Heart left ventricle (tissue), 13 donors: ENCODE results near the gene SF3B4.

Experiments used
- POLR2A ChIP-seq, 2 donors: fragments of 450-650 bp; IDR thresholded peaks; one replicate each; pipeline ENCODE4 v1.6.1; 2017; ENCODE audit warnings: antibody characterized with exemption in 2 of 2, mild to moderate bottlenecking in 2 of 2, moderate library complexity in 2 of 2
- TF ChIP-seq, protein P1 (sequence below), 12 donors: fragments of 200-600 bp; sonication (generic) in 4 of 12; IDR thresholded peaks; one replicate each; pipeline versions ENCODE4 v1.5.0 to v1.8.0; 2018 to 2022; ENCODE audit warnings: antibody characterized with exemption in 12 of 12, mild to moderate bottlenecking in 5 of 12
- donor health status: ischemic (EF 13 %, LVEDD 7.1; RV severe dilation, severe dysfunction).
- donor health status: DM: no; HTN: yes; CAD: no.
- donor health status: DM: no; HTN: no; CAD: no.
- donor health status: ischemic (EF 25% LVEDD 6.9; RV normal size, moderate dysfunction).
- donor health status: ischemic (EF 25% LVEDD 5.7; RV mildly dilated, moderate dysfunction).
- donor health status: ischemic (EF 35%, LVEDD 5.7; RV mildly dilated, moderate dysfunction).
- donor health status: nonischemic (EF 11% LVEDD 7.7; RV severe dilation, severe dysfunction).
- donor health status: DM: yes; HTN: yes; CAD: no.
- donor health status: PGD.
- donor health status: ischemic (EF 29% LVEDD 5.4; RV normal size, mild dysfunction).
- donor health status: nonischemic (EF 23%, LVEDD 6.1; RV moderate dilation, normal function).

DNA sequence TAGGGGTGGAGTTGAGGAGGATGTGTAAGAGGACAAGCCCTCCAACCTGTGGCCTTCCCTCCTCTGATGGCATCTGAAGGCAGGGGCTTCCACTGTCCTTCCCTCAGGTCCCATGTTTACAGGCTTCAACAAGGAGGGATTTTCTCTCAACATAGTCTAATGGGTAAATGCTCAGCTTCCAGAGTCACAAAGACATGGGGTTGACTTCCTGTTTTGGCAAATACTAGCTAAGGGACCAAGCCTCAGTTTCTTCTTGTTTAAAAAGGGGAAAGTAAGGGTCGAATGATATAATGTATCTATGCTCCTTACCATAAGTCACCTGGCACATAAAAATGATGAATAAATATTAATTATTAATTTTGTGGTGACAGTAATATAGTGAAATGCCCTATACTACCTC is 13.1 kb downstream of the SF3B4 start:
- no peak for TF ChIP-seq POLR2A (IDR thresholded peaks at IDR 0.05)
- TF ChIP-seq, protein P1, sequence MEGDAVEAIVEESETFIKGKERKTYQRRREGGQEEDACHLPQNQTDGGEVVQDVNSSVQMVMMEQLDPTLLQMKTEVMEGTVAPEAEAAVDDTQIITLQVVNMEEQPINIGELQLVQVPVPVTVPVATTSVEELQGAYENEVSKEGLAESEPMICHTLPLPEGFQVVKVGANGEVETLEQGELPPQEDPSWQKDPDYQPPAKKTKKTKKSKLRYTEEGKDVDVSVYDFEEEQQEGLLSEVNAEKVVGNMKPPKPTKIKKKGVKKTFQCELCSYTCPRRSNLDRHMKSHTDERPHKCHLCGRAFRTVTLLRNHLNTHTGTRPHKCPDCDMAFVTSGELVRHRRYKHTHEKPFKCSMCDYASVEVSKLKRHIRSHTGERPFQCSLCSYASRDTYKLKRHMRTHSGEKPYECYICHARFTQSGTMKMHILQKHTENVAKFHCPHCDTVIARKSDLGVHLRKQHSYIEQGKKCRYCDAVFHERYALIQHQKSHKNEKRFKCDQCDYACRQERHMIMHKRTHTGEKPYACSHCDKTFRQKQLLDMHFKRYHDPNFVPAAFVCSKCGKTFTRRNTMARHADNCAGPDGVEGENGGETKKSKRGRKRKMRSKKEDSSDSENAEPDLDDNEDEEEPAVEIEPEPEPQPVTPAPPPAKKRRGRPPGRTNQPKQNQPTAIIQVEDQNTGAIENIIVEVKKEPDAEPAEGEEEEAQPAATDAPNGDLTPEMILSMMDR (IDR thresholded peaks at IDR 0.05), result no peak
